SU-DHL-6 (cell line): ENCODE data around the gene ALPK1.

ENCODE experiments used
- CTCF ChIP-seq: fragments of 200-600 bp; sonication (generic); IDR thresholded peaks from one replicate; pipeline ENCODE4 v1.5.1; 2017; ENCODE audit warnings: antibody characterized with exemption, mild to moderate bottlenecking, low read length, moderate library complexity; ENCODE audit not compliant: insufficient read depth, poor library complexity, severe bottlenecking
- EZH2phosphoT487 ChIP-seq: fragments of 200-600 bp; sonication (generic), shearing (Covaris generic); conservative IDR thresholded peaks from 2 replicates; pipeline ENCODE4 v1.6.1; 2018; ENCODE audit warnings: mild to moderate bottlenecking, antibody characterized with exemption, low read length, moderate library complexity, mixed read lengths

GRCh38 chr4:112272292-112272691, 24.9 kb upstream of the ALPK1 start:
- TF ChIP-seq CTCF (no peak), EZH2phosphoT487 (no peak)
